HL-60 (cell line): Measurements from ENCODE around the gene EXOSC2.

Source experiments
- DNase-seq, 2 experiments: peaks; one replicate each; pipeline ENCODE4 v3.0.0-alpha.2; 2010 to 2020; ENCODE audit warnings: low read depth in 1 of 2, low spot score in 1 of 2
- H3K27ac ChIP-seq: fragments of 250-450 bp; sonication (Bioruptor Pico); replicated peaks from 2 replicates; pipeline ENCODE4 v1.5.1; 2020; ENCODE audit warnings: mild to moderate bottlenecking, moderate library complexity
- H3K27me3 ChIP-seq: fragments of 250-450 bp; sonication (Bioruptor Pico); 2 replicates; pipeline ENCODE4 v1.5.1; 2021; ENCODE audit warnings: mild to moderate bottlenecking, moderate library complexity; ENCODE audit not compliant: insufficient read depth, poor library complexity, severe bottlenecking
- H3K4me3 ChIP-seq: replicated peaks from 2 replicates; pipeline ENCODE4 v1.5.1; 2011; ENCODE audit warnings: mild to moderate bottlenecking, control low read depth, low read length; ENCODE audit not compliant: insufficient read depth
- GABPA ChIP-seq: IDR thresholded peaks from 2 replicates; pipeline ENCODE4 v1.6.1; 2012; ENCODE audit warnings: low read depth
- POLR2AphosphoS5 ChIP-seq: IDR thresholded peaks from 2 replicates; pipeline ENCODE4 v1.6.1; 2012; ENCODE audit warnings: low read depth
- SPI1 ChIP-seq: IDR thresholded peaks from 2 replicates; pipeline ENCODE4 v1.6.1; 2012; ENCODE audit warnings: low read depth, mild to moderate bottlenecking, borderline replicate concordance
- TF ChIP-seq, protein P1 (sequence below): IDR thresholded peaks from one replicate; pipeline ENCODE4 v1.5.1; 2011; ENCODE audit warnings: low read length, control low read depth, inconsistent platforms; ENCODE audit not compliant: insufficient read depth
- TF ChIP-seq, protein P2 (sequence below): IDR thresholded peaks from 2 replicates; pipeline ENCODE4 v1.6.1; 2012; ENCODE audit warnings: low read depth; ENCODE audit not compliant: insufficient replicate concordance

Gene EXOSC2

DNA sequence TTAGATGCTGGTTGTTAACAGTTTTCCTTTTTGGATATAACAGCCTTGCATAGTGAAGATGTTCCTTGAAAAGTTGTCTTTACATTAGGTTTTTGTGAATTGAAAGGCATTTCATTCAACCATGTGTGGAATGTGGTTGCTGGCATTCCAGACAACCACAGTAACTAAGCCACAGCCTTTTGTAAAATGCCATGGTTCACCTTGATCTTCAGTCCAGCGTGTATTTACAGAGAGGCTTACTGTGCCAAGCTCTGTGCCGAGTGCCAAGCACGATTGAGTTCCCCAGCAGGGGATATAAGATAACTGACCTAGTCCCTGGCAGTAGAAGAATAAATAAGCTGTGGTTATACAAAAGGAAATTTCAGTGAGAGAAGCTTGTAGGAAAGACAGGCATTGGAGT, 4.9 kb downstream of the EXOSC2 start:
- TF ChIP-seq, protein P1, sequence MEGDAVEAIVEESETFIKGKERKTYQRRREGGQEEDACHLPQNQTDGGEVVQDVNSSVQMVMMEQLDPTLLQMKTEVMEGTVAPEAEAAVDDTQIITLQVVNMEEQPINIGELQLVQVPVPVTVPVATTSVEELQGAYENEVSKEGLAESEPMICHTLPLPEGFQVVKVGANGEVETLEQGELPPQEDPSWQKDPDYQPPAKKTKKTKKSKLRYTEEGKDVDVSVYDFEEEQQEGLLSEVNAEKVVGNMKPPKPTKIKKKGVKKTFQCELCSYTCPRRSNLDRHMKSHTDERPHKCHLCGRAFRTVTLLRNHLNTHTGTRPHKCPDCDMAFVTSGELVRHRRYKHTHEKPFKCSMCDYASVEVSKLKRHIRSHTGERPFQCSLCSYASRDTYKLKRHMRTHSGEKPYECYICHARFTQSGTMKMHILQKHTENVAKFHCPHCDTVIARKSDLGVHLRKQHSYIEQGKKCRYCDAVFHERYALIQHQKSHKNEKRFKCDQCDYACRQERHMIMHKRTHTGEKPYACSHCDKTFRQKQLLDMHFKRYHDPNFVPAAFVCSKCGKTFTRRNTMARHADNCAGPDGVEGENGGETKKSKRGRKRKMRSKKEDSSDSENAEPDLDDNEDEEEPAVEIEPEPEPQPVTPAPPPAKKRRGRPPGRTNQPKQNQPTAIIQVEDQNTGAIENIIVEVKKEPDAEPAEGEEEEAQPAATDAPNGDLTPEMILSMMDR: no peak
- TF ChIP-seq SPI1 (no peak), POLR2AphosphoS5 (no peak), GABPA (no peak)
- TF ChIP-seq, protein P2, sequence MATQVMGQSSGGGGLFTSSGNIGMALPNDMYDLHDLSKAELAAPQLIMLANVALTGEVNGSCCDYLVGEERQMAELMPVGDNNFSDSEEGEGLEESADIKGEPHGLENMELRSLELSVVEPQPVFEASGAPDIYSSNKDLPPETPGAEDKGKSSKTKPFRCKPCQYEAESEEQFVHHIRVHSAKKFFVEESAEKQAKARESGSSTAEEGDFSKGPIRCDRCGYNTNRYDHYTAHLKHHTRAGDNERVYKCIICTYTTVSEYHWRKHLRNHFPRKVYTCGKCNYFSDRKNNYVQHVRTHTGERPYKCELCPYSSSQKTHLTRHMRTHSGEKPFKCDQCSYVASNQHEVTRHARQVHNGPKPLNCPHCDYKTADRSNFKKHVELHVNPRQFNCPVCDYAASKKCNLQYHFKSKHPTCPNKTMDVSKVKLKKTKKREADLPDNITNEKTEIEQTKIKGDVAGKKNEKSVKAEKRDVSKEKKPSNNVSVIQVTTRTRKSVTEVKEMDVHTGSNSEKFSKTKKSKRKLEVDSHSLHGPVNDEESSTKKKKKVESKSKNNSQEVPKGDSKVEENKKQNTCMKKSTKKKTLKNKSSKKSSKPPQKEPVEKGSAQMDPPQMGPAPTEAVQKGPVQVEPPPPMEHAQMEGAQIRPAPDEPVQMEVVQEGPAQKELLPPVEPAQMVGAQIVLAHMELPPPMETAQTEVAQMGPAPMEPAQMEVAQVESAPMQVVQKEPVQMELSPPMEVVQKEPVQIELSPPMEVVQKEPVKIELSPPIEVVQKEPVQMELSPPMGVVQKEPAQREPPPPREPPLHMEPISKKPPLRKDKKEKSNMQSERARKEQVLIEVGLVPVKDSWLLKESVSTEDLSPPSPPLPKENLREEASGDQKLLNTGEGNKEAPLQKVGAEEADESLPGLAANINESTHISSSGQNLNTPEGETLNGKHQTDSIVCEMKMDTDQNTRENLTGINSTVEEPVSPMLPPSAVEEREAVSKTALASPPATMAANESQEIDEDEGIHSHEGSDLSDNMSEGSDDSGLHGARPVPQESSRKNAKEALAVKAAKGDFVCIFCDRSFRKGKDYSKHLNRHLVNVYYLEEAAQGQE: no peak
- Histone ChIP-seq H3K4me3 (no peak overlapping the region), H3K27me3 (no peaks in the 10 kb centered on the region), H3K27ac (no peak overlapping the region)
- DNase-seq: no peak

DNA sequence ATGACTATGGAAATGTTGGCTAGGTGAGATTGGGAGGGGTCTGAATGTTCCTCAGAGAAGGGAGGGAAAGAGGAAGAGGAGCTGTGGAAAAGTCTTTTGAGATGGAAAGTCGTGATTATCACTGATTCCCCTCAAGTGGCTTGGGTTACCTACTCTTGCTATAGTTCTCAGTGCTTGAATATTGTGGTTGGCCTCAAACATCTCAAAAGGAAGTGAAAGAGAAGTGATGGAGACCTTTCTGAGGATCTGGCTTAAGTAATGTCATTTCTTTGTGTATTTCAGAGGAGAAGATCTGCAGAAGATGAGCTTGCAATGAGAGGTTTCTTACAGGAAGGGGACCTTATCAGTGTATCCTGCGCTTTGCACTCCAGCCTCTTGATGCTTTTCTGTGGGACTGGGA, 5.5 kb downstream of the EXOSC2 start:
- no peak for TF ChIP-seq SPI1
- TF ChIP-seq, protein P1: no peak
- no peak for TF ChIP-seq GABPA
- TF ChIP-seq, protein P2: no peak
- Histone ChIP-seq H3K4me3 (no peak overlapping the region), H3K27me3 (no peaks in the 10 kb centered on the region), H3K27ac (no peak overlapping the region)
- no peak for DNase-seq

DNA sequence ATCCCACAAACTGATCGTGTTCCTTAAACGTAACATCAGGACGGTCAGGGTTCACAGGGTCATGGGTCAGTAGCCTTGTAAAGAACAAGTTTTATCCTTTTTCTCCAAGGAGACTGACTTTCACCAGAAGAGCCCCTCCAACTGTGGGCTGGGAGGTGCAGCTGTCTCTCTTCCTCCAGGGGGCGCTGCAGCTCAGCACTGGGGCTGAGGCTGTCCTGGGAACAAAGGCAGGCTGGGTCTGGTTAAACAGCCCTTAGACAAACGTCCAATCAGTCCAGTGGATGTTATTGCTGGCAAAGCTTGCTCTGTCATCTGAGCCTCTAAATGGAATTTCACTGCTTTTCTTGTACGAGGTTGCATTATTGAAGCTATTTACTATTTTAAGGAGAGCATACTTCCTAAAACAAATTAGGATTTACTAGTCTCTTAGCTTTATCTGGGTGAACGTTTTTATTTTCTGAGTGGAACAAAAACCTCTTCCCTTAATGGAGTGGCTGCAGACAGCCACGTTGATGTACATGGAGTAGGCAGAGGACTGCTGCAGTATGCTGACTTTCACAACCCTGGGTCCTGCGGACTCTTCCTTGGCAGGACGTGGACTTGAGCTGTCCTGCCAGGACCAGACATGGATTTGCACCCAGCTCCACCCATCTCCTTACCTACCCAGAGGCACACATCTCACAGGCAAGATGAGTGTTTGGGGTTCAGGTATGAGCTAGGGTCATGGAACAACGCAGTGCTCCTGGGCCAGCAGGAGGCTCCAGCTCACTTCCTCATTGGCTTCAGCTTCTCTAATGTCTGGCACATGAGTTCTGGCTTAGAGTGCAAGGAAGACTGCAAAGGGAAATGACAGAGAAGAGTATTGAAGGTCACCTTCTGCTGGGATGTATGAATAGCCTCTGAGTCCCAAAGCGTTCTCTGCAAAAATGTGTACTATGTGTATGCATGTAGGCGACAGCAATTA, 7.8 kb downstream of the EXOSC2 start:
- TF ChIP-seq, protein P1: peak; percentile 89
- TF ChIP-seq GABPA: no peak
- TF ChIP-seq, protein P2: no peak
- TF ChIP-seq SPI1: peak; percentile 80
- TF ChIP-seq POLR2AphosphoS5: 0 out of 2 replicates have a peak, but pooled peaks have one; percentile 7
- no peak overlapping the region for H3K4me3 ChIP-seq
- no peak overlapping the region for H3K27ac ChIP-seq
- no peaks in the 10 kb centered on the region for H3K27me3 ChIP-seq
- DNase-seq: peak in 1 of 2 experiments; percentile 69
